Measurements from ENCODE around the gene TBCCD1. TPM values are rescaled to one million over a fixed set of nuclear protein-coding genes. Genes with fewer than 3 reads are reported as not detected.

TBCCD1 gene
- total and polyA plus RNA-seq, 2 of the 8 experiments (the other 6 are each of a cell fraction or from before 2014, with no cell fraction given): 11.3 to 13.9 TPM

DNA sequence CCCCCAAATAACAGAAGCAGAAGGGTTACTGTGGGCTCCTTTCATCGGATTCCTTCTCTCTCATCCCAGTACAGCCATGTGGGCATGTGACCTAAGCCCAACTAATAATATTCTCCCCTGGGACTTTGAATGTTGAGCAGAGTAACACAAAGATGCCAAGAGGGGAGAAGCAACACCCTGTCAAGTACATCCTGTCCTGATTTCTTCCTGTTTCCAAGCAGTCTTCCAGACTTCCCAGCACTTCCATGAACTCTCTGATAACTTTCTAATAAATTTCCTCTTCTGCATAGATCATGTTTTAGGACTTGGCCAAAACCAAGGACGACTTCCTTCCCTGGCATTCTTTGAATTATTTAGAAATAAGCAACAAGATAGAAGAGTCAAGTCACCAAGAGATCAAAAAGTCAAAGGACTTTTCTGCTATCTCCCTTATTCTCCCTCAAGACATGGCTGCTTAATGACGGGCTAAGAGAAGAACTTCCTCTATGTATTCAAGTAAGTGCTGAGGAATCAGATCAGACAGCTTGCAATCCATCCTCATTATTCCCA is 60.9 kb downstream of the TBCCD1 start:
- Histone ChIP-seq H3K56ac (replicated peaks; ENCODE audit: insufficient read length, low read depth, low read length) (no peak overlapping the region), H4K20me1 (replicated peaks in 1 of 2; ENCODE audit: control insufficient read depth in 1 of 2, insufficient read depth in 2 of 2, low read length in 2 of 2) (no peaks in the 10 kb centered on the region), H2AK5ac (ENCODE audit: low read depth, low read length) (no peak overlapping the region), H3K36me3 (ENCODE audit: control insufficient read depth in 2 of 4, insufficient read depth in 4 of 4, low read length in 3 of 4) (no peaks in the 10 kb centered on the region), H4K8ac (ENCODE audit: extremely low read depth, insufficient read depth, low read length) (no peak overlapping the region), H3K23ac (ENCODE audit: insufficient read length) (no peak overlapping the region), H3K4ac (replicated peaks; ENCODE audit: insufficient read length, low read depth, low read length) (no peak overlapping the region), H2BK15ac (ENCODE audit: low read length) (no peak overlapping the region), H4K91ac (replicated peaks; ENCODE audit: insufficient read length, low read length) (no peak overlapping the region), H3K4me2 (ENCODE audit: insufficient read depth in 1 of 2, low read depth in 2 of 2, low read length in 2 of 2) (no peak overlapping the region), H2AFZ (ENCODE audit: low read length) (no peak overlapping the region), H3K79me2 (ENCODE audit: control insufficient read depth in 1 of 2, insufficient read depth in 2 of 2, low read length in 2 of 2) (no peaks in the 10 kb centered on the region), H3K4me3 (ENCODE audit: extremely low read depth in 1 of 4, insufficient read depth in 2 of 4, low read depth in 3 of 4, low read length in 4 of 4) (no peak overlapping the region), H3K4me1 (replicated peaks in 1 of 4; ENCODE audit: control insufficient read depth in 3 of 4, insufficient read depth in 4 of 4, low read length in 3 of 4) (peaks cover 0 to 3% (median 2%) of the 10 kb centered on the region in 4 experiments; a peak in 2 of 7 replicates), H3K14ac (ENCODE audit: insufficient read length) (no peak overlapping the region), H4K5ac (ENCODE audit: insufficient read length, low read depth, low read length) (no peak overlapping the region), H3K9me3 (ENCODE audit: insufficient read depth in 2 of 2, low read depth in 1 of 2, low read length in 1 of 2) (no peaks in the 10 kb centered on the region), H2BK5ac (ENCODE audit: low read depth, low read length) (no peak overlapping the region), H3K9ac (replicated peaks in 1 of 4; ENCODE audit: extremely low read depth in 1 of 4, low read depth in 3 of 4, low read length in 3 of 4) (no peak overlapping the region), H2BK20ac (ENCODE audit: low read length) (no peak overlapping the region), H2BK120ac (replicated peaks; ENCODE audit: low read depth, low read length) (no peak overlapping the region), H3K23me2 (ENCODE audit: low read depth, low read length) (no peaks in the 10 kb centered on the region), H3K27me3 (replicated peaks in 1 of 4; ENCODE audit: control insufficient read depth in 3 of 4, extremely low read depth in 1 of 4, insufficient read depth in 3 of 4, low read length in 3 of 4) (no peaks in the 10 kb centered on the region; a peak in 1 of 7 replicates), H3K27ac (ENCODE audit: low read depth, low read length) (no peak overlapping the region), H3K18ac (ENCODE audit: extremely low read depth, low read length) (no peak overlapping the region), H2BK12ac (ENCODE audit: low read depth, low read length) (no peak overlapping the region), H3K79me1 (ENCODE audit: low read depth, low read length) (no peaks in the 10 kb centered on the region)
- WGBS, 2 experiments (ENCODE audit: extremely low coverage in 1 of 2, insufficient coverage in 1 of 2, insufficient read length in 1 of 2, insufficient replicate concordance in 2 of 2, low coverage in 1 of 2, low lambda C conversion rate in 2 of 2, missing lambda C conversion rate in 1 of 2): 88% methylated on average over 3 of the region's 3 CpGs; no CpG with 5 or more reads in 1 of the 2 experiments
- POLR2A ChIA-PET (ENCODE audit: partially characterized antibody): interaction anchor here (2.0 kb wide), 1 partner anchor 277 kb away, joined by 5 read pairs; the partner anchor contains the start of gene EIF4A2
- DNase-seq (ENCODE audit: low read depth in 1 of 2, low spot score in 2 of 2) (no peak), FAIRE-seq (no peak)
- TF ChIP-seq CHD2 (IDR thresholded peaks at IDR 0.05; ENCODE audit: low read length) (no peak), CEBPB (IDR thresholded peaks at IDR 0.05; ENCODE audit: low read depth, low read length) (no peak), EZH2 (IDR thresholded peaks at IDR 0.05; ENCODE audit: low read depth, low read length, severe bottlenecking) (no peak)
- TF ChIP-seq, protein P1, sequence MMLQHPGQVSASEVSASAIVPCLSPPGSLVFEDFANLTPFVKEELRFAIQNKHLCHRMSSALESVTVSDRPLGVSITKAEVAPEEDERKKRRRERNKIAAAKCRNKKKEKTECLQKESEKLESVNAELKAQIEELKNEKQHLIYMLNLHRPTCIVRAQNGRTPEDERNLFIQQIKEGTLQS (IDR thresholded peaks at IDR 0.05; ENCODE audit: insufficient read depth, low read depth, low read length): no peak
- CTCF ChIA-PET (ENCODE audit: partially characterized antibody): interaction anchor here (0.6 kb wide), 1 partner anchor 251 kb away, joined by 3 read pairs; no protein-coding TSS in a partner anchor
